T-helper 17 cell (primary cell): Measurements from ENCODE around the gene BCL2L11. TPM values are rescaled to one million over a fixed set of nuclear protein-coding genes. Genes with fewer than 3 reads are reported as not detected.
"Not testable (repeated sequence)": the region's sequence is repeated elsewhere in the genome, so short reads cannot be mapped to it uniquely, and the experiment has no call there.

ENCODE experiments used
- ATAC-seq: fragments of 150-1000 bp; cut with Tn5 transposase; 2 replicates; pipeline ENCODE4 v1.10.0; 2021; ENCODE audit warnings: mild to moderate bottlenecking, moderate library complexity
- DNase-seq, 3 donors: peaks; one replicate each; pipeline versions ENCODE4 v3.0.0 to v3.0.0-alpha.2; 2020 to 2021
- H3K9me3 ChIP-seq: one replicate; pipeline ENCODE4 v1.7.0; 2013; ENCODE audit warnings: low read length, mild to moderate bottlenecking; ENCODE audit not compliant: control insufficient read depth, poor library complexity, severe bottlenecking
- H3K27ac Mint-ChIP-seq: one replicate; pipeline ENCODE4 v1.8.0; 2022; ENCODE audit warnings: mild to moderate bottlenecking, moderate library complexity, mixed read lengths
- H3K27me3 Mint-ChIP-seq: one replicate; pipeline ENCODE4 v1.8.0; 2022; ENCODE audit warnings: mixed read lengths
- H3K36me3 Mint-ChIP-seq: one replicate; pipeline ENCODE4 v1.8.0; 2022; ENCODE audit warnings: low read depth, mixed read lengths
- H3K4me1 Mint-ChIP-seq: one replicate; pipeline ENCODE4 v1.8.0; 2022; ENCODE audit warnings: mild to moderate bottlenecking, mixed read lengths
- H3K4me3 Mint-ChIP-seq: one replicate; pipeline ENCODE4 v1.8.0; 2022; ENCODE audit warnings: mild to moderate bottlenecking, moderate library complexity, mixed read lengths
- total RNA-seq, 4 donors: library from RNA in 2 of 4; stranded (reverse) in 2 of 4; gene quantifications; one replicate each; pipeline ENCODE4 v1.2.3 and lab custom pipeline; 2022 to 2026

BCL2L11 gene
- total RNA-seq, result 10 to 100 TPM; 29.5 to 47.2 TPM
- 23.6 to 40.2 reads per million in 2 donors for total RNA-seq (lab: John Stamatoyannopoulos, UW)

GRCh38 chr2:111120253-111121027 lies at the start of gene BCL2L11:
Gene BCL2L11, plus strand, starts transcription at chr2:111120914. Its CDS starts 2,832 bp downstream, at chr2:111123746.
- H3K9me3 ChIP-seq, result no peaks in the 10 kb centered on the region
- Mint-ChIP-seq H3K27me3 (peaks cover 40% of the 10 kb centered on the region), H3K27ac (peak within 1 kb of the TSS; percentile 90), H3K4me1 (peaks cover 30% of the 10 kb centered on the region), H3K36me3 (no peaks in the 10 kb centered on the region), H3K4me3 (peak within 1 kb of the TSS; percentile 94)
- ATAC-seq, result peak; percentile 79
- DNase-seq, result peak; percentile 86 to 88 (median 87)

- DNase-seq, result no peak
- H3K27me3 Mint-ChIP-seq, result peaks cover 19% of the 10 kb centered on the region
- H3K4me1 Mint-ChIP-seq, result no peaks in the 10 kb centered on the region
- H3K4me3 Mint-ChIP-seq, result no peak overlapping the region
- peaks cover under 1% of the 10 kb centered on the region for H3K36me3 Mint-ChIP-seq
- no peaks in the 10 kb centered on the region for H3K9me3 ChIP-seq
- no peak overlapping the region for H3K27ac Mint-ChIP-seq
- no peak for ATAC-seq
Observed at GRCh38 chr2:111071600-111072171, 49.0 kb upstream of the BCL2L11 start.

- ATAC-seq (no peak), DNase-seq (no peak)
- Mint-ChIP-seq H3K4me3 (no peak overlapping the region), H3K27ac (no peak overlapping the region), H3K27me3 (peaks cover 19% of the 10 kb centered on the region), H3K4me1 (no peaks in the 10 kb centered on the region), H3K36me3 (peaks cover 2% of the 10 kb centered on the region)
- H3K9me3 ChIP-seq, result no peaks in the 10 kb centered on the region
Observed at GRCh38 chr2:111072220-111072871, 48.4 kb upstream of the BCL2L11 start.

GRCh38 chr2:111082659-111083058 lies 38.1 kb upstream of the BCL2L11 start:
- H3K27ac Mint-ChIP-seq, H3K9me3 ChIP-seq, H3K4me1 Mint-ChIP-seq, ATAC-seq, DNase-seq, H3K4me3 Mint-ChIP-seq, H3K36me3 Mint-ChIP-seq: not testable (repeated sequence)
- peaks cover 79% of the 10 kb centered on the region for H3K27me3 Mint-ChIP-seq

GRCh38 chr2:111091811-111092211 lies 28.9 kb upstream of the BCL2L11 start:
- DNase-seq (no peak), ATAC-seq (no peak)
- Mint-ChIP-seq H3K36me3 (peaks cover 8% of the 10 kb centered on the region), H3K4me3 (no peak overlapping the region), H3K4me1 (peaks cover 4% of the 10 kb centered on the region), H3K27ac (no peak overlapping the region), H3K27me3 (peaks cover 63% of the 10 kb centered on the region)
- no peaks in the 10 kb centered on the region for H3K9me3 ChIP-seq

- H3K27me3 Mint-ChIP-seq, result peaks cover 68% of the 10 kb centered on the region
- H3K36me3 Mint-ChIP-seq, result peaks cover 8% of the 10 kb centered on the region
- no peak for ATAC-seq
- peaks cover 4% of the 10 kb centered on the region for H3K4me1 Mint-ChIP-seq
- DNase-seq, result no peak
- H3K27ac Mint-ChIP-seq, result no peak overlapping the region
- no peaks in the 10 kb centered on the region for H3K9me3 ChIP-seq
- no peak overlapping the region for H3K4me3 Mint-ChIP-seq
Observed at GRCh38 chr2:111094691-111095090, 26.0 kb upstream of the BCL2L11 start.

- no peak for DNase-seq
- Mint-ChIP-seq H3K27me3 (peaks cover 65% of the 10 kb centered on the region), H3K4me1 (peaks cover 6% of the 10 kb centered on the region), H3K36me3 (peaks cover 6% of the 10 kb centered on the region), H3K27ac (no peak overlapping the region), H3K4me3 (no peak overlapping the region)
- no peaks in the 10 kb centered on the region for H3K9me3 ChIP-seq
- no peak for ATAC-seq
Observed at GRCh38 chr2:111095434-111095833, 25.3 kb upstream of the BCL2L11 start.

GRCh38 chr2:111099402-111099801 lies 21.3 kb upstream of the BCL2L11 start:
- Mint-ChIP-seq H3K36me3 (peaks cover 3% of the 10 kb centered on the region), H3K4me1 (peaks cover 7% of the 10 kb centered on the region), H3K4me3 (no peak overlapping the region), H3K27ac (no peak overlapping the region), H3K27me3 (peaks cover 33% of the 10 kb centered on the region)
- no peak for DNase-seq
- no peaks in the 10 kb centered on the region for H3K9me3 ChIP-seq
- ATAC-seq, result no peak

GRCh38 chr2:111100087-111100764 lies 20.5 kb upstream of the BCL2L11 start:
- Mint-ChIP-seq H3K27ac (no peak overlapping the region), H3K36me3 (no peaks in the 10 kb centered on the region), H3K4me1 (peaks cover 7% of the 10 kb centered on the region), H3K4me3 (no peak overlapping the region), H3K27me3 (peaks cover 27% of the 10 kb centered on the region)
- H3K9me3 ChIP-seq, result no peaks in the 10 kb centered on the region
- ATAC-seq (no peak), DNase-seq (no peak)

GRCh38 chr2:111100765-111101162 lies 19.9 kb upstream of the BCL2L11 start:
- no peak for DNase-seq
- Mint-ChIP-seq H3K36me3 (no peaks in the 10 kb centered on the region), H3K27ac (no peak overlapping the region), H3K27me3 (peaks cover 29% of the 10 kb centered on the region), H3K4me3 (no peak overlapping the region), H3K4me1 (peaks cover 7% of the 10 kb centered on the region)
- ATAC-seq, result peak; percentile 54
- H3K9me3 ChIP-seq, result no peaks in the 10 kb centered on the region

- Mint-ChIP-seq H3K36me3 (peaks cover 3% of the 10 kb centered on the region), H3K27ac (no peak overlapping the region), H3K4me1 (peaks cover 7% of the 10 kb centered on the region), H3K27me3 (peaks cover 36% of the 10 kb centered on the region), H3K4me3 (no peak overlapping the region)
- DNase-seq, result no peak
- no peaks in the 10 kb centered on the region for H3K9me3 ChIP-seq
- ATAC-seq, result no peak
Observed at GRCh38 chr2:111101592-111101991, 19.1 kb upstream of the BCL2L11 start.

GRCh38 chr2:111102216-111102615 lies 18.5 kb upstream of the BCL2L11 start:
- H3K36me3 Mint-ChIP-seq, result peaks cover 3% of the 10 kb centered on the region
- no peak overlapping the region for H3K27ac Mint-ChIP-seq
- peaks cover 33% of the 10 kb centered on the region for H3K27me3 Mint-ChIP-seq
- no peak for DNase-seq
- no peaks in the 10 kb centered on the region for H3K9me3 ChIP-seq
- H3K4me1 Mint-ChIP-seq, result peaks cover 7% of the 10 kb centered on the region
- ATAC-seq, result no peak
- H3K4me3 Mint-ChIP-seq, result no peak overlapping the region

- no peak overlapping the region for H3K4me3 Mint-ChIP-seq
- H3K36me3 Mint-ChIP-seq, result peaks cover 5% of the 10 kb centered on the region
- H3K27ac Mint-ChIP-seq, result no peak overlapping the region
- no peaks in the 10 kb centered on the region for H3K9me3 ChIP-seq
- H3K27me3 Mint-ChIP-seq, result peaks cover 28% of the 10 kb centered on the region
- DNase-seq (no peak), ATAC-seq (no peak)
- H3K4me1 Mint-ChIP-seq, result peaks cover under 1% of the 10 kb centered on the region
Observed at GRCh38 chr2:111105926-111106325, 14.8 kb upstream of the BCL2L11 start.
